K562 (cell line): ENCODE data around the gene KCTD16. TPM values are rescaled to one million over a fixed set of nuclear protein-coding genes. Genes with fewer than 3 reads are reported as not detected.

ENCODE experiments used
- ATF1 ChIP-seq, 2 experiments: fragments of 450-650 bp in 1 of 2; IDR thresholded peaks; 2 replicates each; pipeline ENCODE4 v1.6.1; 2016; ENCODE audit warnings: missing compliant biosample characterization in 1 of 2, missing genetic modification characterization in 1 of 2
- FOXJ3 ChIP-seq: sonication (generic); formaldehyde crosslinking; IDR thresholded peaks from 2 replicates; pipeline ENCODE4 v1.4.0; 2020; ENCODE audit warnings: mild to moderate bottlenecking, missing genetic modification reagents
- FOXM1 ChIP-seq, 2 experiments: fragments of 450-650 bp in 1 of 2; sonication (generic) in 1 of 2; formaldehyde crosslinking in 1 of 2; IDR thresholded peaks; 2 replicates each; pipeline versions ENCODE4 v1.6.1 to v1.9.0; 2017 to 2022; ENCODE audit warnings: low read depth in 2 of 2, mild to moderate bottlenecking in 2 of 2, missing genetic modification reagents in 1 of 2, moderate library complexity in 1 of 2
- HLTF ChIP-seq: fragments of 450-650 bp; IDR thresholded peaks from 2 replicates; pipeline ENCODE4 v1.6.1; 2016
- KDM1A ChIP-seq, 2 experiments: fragments of 450-650 bp; IDR thresholded peaks; 2 replicates each; pipeline ENCODE4 v1.6.1; 2016; ENCODE audit warnings: mild to moderate bottlenecking in 2 of 2
- MCM2 ChIP-seq: fragments of 450-650 bp; IDR thresholded peaks from 2 replicates; pipeline ENCODE4 v1.6.1; 2017; ENCODE audit warnings: low read depth, mild to moderate bottlenecking
- NFIC ChIP-seq: fragments of 450-650 bp; IDR thresholded peaks from 2 replicates; pipeline ENCODE4 v1.6.1; 2017; ENCODE audit warnings: mild to moderate bottlenecking, inconsistent platforms
- NR4A1 ChIP-seq, 2 experiments: fragments of 250-450 bp in 1 of 2; fragments of 450-650 bp in 1 of 2; sonication (Bioruptor Pico) in 1 of 2; IDR thresholded peaks; 2 replicates each; pipeline versions ENCODE4 v1.4.0 to v1.6.1; 2016 to 2020; ENCODE audit warnings: mild to moderate bottlenecking in 2 of 2, missing compliant biosample characterization in 1 of 2, missing genetic modification characterization in 1 of 2, moderate library complexity in 1 of 2
- NRF1 ChIP-seq, 2 experiments: fragments of 450-650 bp; IDR thresholded peaks in 1 of 2; conservative IDR thresholded peaks in 1 of 2; 2 replicates each; pipeline ENCODE4 v1.6.1; 2014; ENCODE audit warnings: mild to moderate bottlenecking in 2 of 2
- PHF20 ChIP-seq: fragments of 450-650 bp; IDR thresholded peaks from 2 replicates; pipeline ENCODE4 v1.6.1; 2018; ENCODE audit not compliant: partially characterized antibody
- PHF8 ChIP-seq: fragments of 200-600 bp; sonication (generic); IDR thresholded peaks from 2 replicates; pipeline ENCODE4 v1.6.1; 2012; ENCODE audit warnings: mixed run types, mild to moderate bottlenecking, inconsistent platforms, low read length, moderate library complexity, borderline replicate concordance
- POLR2A ChIP-seq: fragments of 450-650 bp; conservative IDR thresholded peaks from 2 replicates; pipeline ENCODE4 v1.6.1; 2016
- POLR2G ChIP-seq: fragments of 200-400 bp; formaldehyde crosslinking; IDR thresholded peaks from 2 replicates; pipeline ENCODE4 v1.6.1; 2017; ENCODE audit warnings: low read depth, mild to moderate bottlenecking, antibody characterized with exemption, low read length, moderate library complexity
- PREB ChIP-seq: sonication (generic); formaldehyde crosslinking; IDR thresholded peaks from 2 replicates; pipeline ENCODE4 v1.8.1; 2023; ENCODE audit warnings: mild to moderate bottlenecking, missing genetic modification reagents
- PTTG1 ChIP-seq: fragments of 450-650 bp; IDR thresholded peaks from 2 replicates; pipeline ENCODE4 v1.6.1; 2016; ENCODE audit warnings: low read depth, mild to moderate bottlenecking, missing genetic modification characterization, missing compliant biosample characterization
- RAD51 ChIP-seq: fragments of 450-650 bp; IDR thresholded peaks from 2 replicates; pipeline ENCODE4 v1.7.1; 2016; ENCODE audit warnings: low read depth, mild to moderate bottlenecking, borderline replicate concordance
- RBFOX2 ChIP-seq: fragments of 200-400 bp; formaldehyde crosslinking; IDR thresholded peaks from 2 replicates; pipeline ENCODE4 v1.6.1; 2017; ENCODE audit warnings: low read depth, mild to moderate bottlenecking, low read length, moderate library complexity
- RBM22 ChIP-seq: fragments of 200-400 bp; formaldehyde crosslinking; IDR thresholded peaks from 2 replicates; pipeline ENCODE4 v1.6.1; 2018; ENCODE audit warnings: low read length, low read depth; ENCODE audit not compliant: poor library complexity, severe bottlenecking
- RFX7 ChIP-seq: fragments of 250-450 bp; sonication (Bioruptor Pico); IDR thresholded peaks from 2 replicates; pipeline ENCODE4 v1.5.1; 2021; ENCODE audit warnings: mild to moderate bottlenecking
- THRAP3 ChIP-seq: fragments of 450-650 bp; IDR thresholded peaks from 2 replicates; pipeline ENCODE4 v1.6.1; 2016; ENCODE audit warnings: mild to moderate bottlenecking, inconsistent platforms, borderline replicate concordance
- ZKSCAN3 ChIP-seq: fragments of 250-450 bp; sonication (Bioruptor Pico); IDR thresholded peaks from 2 replicates; pipeline ENCODE4 v1.4.0; 2020
- ZNF3 ChIP-seq: fragments of 250-450 bp; sonication (Bioruptor Pico); IDR thresholded peaks from 2 replicates; pipeline ENCODE4 v1.5.0; 2021; ENCODE audit warnings: mild to moderate bottlenecking, moderate library complexity
- ZNF408 ChIP-seq: fragments of 250-450 bp; sonication (Bioruptor Pico); IDR thresholded peaks from 2 replicates; pipeline ENCODE4 v1.4.0; 2020; ENCODE audit warnings: low read depth, mild to moderate bottlenecking, moderate library complexity
- ZNF639 ChIP-seq, 2 experiments: fragments of 200-800 bp in 1 of 2; sonication (Bioruptor generic) in 1 of 2; sonication (generic) in 1 of 2; formaldehyde crosslinking in 1 of 2; IDR thresholded peaks in 1 of 2; conservative IDR thresholded peaks in 1 of 2; 2 replicates each; pipeline versions ENCODE4 v1.5.0 to v1.6.1; 2016 to 2020; ENCODE audit warnings: missing compliant biosample characterization in 1 of 2, missing genetic modification characterization in 1 of 2, missing genetic modification reagents in 1 of 2
- polyA plus RNA-seq, 8 experiments: library from polyadenylated mRNA; depleted of rRNA in 4 of 8; stranded (reverse) in 5 of 8; unstranded in 3 of 8; fragments of >200 nt; fragmentation: Nextera tagmentation in 2 of 8; fragmentation: Illumina TruSeq in 1 of 8; extraction: Ambion mirVana in 2 of 8; extraction: Trizol in 1 of 8; gene quantifications; 2 replicates each; pipeline versions ENCODE4 v1.2.1 to v1.2.3, GENCODE V29; 2011 to 2014; ENCODE audit warnings: inconsistent platforms in 1 of 8, missing spikeins in 1 of 8
- total RNA-seq, 7 experiments: library from RNA; depleted of rRNA in 6 of 7; stranded (reverse); fragments of >200 nt in 6 of 7; fragmentation: Illumina TruSeq in 2 of 7; extraction: Trizol in 2 of 7; gene quantifications; 2 replicates each; pipeline versions ENCODE4 v1.2.1 to v1.2.3, GENCODE V29; 2011 to 2021; ENCODE audit warnings: low replicate concordance in 1 of 7
- TF ChIP-seq, protein P1 (sequence below): fragments of 450-650 bp; IDR thresholded peaks from 2 replicates; pipeline ENCODE4 v1.6.1; 2014; ENCODE audit warnings: low read depth, mild to moderate bottlenecking, moderate library complexity, borderline replicate concordance

The KCTD16 gene
- total and polyA plus RNA-seq, 9 of the 15 experiments (the other 6 are each of a cell fraction or from before 2014, with no cell fraction given), result 0.04 TPM; not detected in 8

DNA sequence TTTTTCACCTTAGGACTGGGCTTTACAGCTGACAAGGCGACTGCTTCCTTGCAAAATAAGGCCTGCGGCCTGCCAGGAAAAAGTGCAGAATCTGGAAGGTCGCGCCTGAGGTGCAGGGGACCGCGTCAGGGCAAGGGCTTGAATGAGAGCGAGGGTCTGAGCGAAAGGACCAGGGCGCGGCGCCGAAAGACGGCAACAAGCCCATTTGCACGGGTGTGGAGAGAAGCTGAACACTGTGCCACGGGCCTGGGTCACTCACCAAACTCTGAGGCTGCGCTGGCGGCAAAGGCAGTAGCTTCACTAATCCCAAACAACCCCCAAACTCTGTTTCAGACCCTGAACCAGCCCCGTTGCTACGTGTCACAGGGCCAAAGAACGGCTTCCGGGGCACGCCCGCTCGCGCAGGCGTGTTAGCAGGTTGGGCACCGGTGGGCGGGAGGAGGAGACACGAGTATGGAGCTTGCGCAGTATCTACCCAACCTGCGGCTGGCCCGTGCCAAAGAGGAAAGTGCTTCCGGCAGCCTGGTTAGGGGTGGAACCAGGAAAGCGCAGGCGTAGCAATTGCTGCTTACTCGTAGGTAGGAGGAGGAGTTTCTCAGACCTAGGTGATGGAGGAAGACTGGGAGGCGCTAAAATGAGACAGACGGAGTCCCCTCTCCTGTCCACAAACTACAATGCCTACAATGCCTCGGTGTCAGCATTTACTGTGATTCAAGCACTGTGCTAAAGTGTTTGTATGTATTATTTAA, at the start of gene KCTD16, which contains the start of gene YIPF5 (continued):
- TF ChIP-seq ZNF3 (CRISPR knock-in tag), result no peak
- peak; percentile 87 for TF ChIP-seq PHF20
- peak; percentile 86 for TF ChIP-seq POLR2G
- TF ChIP-seq PREB (CRISPR knock-in tag), result no peak
- TF ChIP-seq PTTG1, result no peak
- no peak for TF ChIP-seq ZNF408 (CRISPR knock-in tag)
- TF ChIP-seq FOXJ3 (CRISPR knock-in tag), result no peak
- TF ChIP-seq PHF8, result peak; percentile 96
- no peak for TF ChIP-seq KDM1A (IDR thresholded peaks at IDR 0.05)
- no peak for TF ChIP-seq ZKSCAN3 (CRISPR knock-in tag)
- peak; percentile 96 to 97 for TF ChIP-seq NRF1 (conservative IDR thresholded peaks at IDR 0.05 in 1 of 2, IDR thresholded peaks at IDR 0.05 in 1 of 2)
- TF ChIP-seq NFIC, result 0 out of 2 replicates have a peak, but pooled peaks have one; percentile 22
- no peak for TF ChIP-seq MCM2
- TF ChIP-seq ZNF639 (CRISPR knock-in tag; conservative IDR thresholded peaks at IDR 0.05 in 1 of 2, IDR thresholded peaks at IDR 0.05 in 1 of 2), result no peak
- TF ChIP-seq THRAP3, result no peak
- TF ChIP-seq RAD51, result no peak
- no peak for TF ChIP-seq ATF1 (CRISPR knock-in tag; IDR thresholded peaks at IDR 0.05)
- TF ChIP-seq ATF1 (tag; IDR thresholded peaks at IDR 0.05), result peak; percentile 94
- no peak for TF ChIP-seq FOXM1 (IDR thresholded peaks at IDR 0.05; ENCODE audit: low read depth)
- 0 out of 2 replicates have a peak, but pooled peaks have one; percentile 59 for TF ChIP-seq FOXM1 (CRISPR knock-in tag; IDR thresholded peaks at IDR 0.05; ENCODE audit: low read depth)
- peak; percentile 91 for TF ChIP-seq RBFOX2
- TF ChIP-seq RBM22, result no peak
- TF ChIP-seq POLR2A, result peak; percentile 89
- 0 out of 2 replicates have a peak, but pooled peaks have one; percentile 49 for TF ChIP-seq HLTF
- TF ChIP-seq NR4A1 (CRISPR knock-in tag; IDR thresholded peaks at IDR 0.05), result 0 out of 2 replicates have a peak, but pooled peaks have one; percentile 46
- no peak for TF ChIP-seq NR4A1 (tag; IDR thresholded peaks at IDR 0.05)
- TF ChIP-seq, protein P1, sequence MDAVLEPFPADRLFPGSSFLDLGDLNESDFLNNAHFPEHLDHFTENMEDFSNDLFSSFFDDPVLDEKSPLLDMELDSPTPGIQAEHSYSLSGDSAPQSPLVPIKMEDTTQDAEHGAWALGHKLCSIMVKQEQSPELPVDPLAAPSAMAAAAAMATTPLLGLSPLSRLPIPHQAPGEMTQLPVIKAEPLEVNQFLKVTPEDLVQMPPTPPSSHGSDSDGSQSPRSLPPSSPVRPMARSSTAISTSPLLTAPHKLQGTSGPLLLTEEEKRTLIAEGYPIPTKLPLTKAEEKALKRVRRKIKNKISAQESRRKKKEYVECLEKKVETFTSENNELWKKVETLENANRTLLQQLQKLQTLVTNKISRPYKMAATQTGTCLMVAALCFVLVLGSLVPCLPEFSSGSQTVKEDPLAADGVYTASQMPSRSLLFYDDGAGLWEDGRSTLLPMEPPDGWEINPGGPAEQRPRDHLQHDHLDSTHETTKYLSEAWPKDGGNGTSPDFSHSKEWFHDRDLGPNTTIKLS, result peak; percentile 99
- TF ChIP-seq RFX7 (CRISPR knock-in tag), result no peak
